Breast epithelium (tissue), 4 donors: Measurements from ENCODE around the gene PDCL3. TPM values are rescaled to one million over a fixed set of nuclear protein-coding genes. Genes with fewer than 3 reads are reported as not detected.

ENCODE experiments used
- DNase-seq, 2 donors: peaks; one replicate each; pipeline ENCODE4 v3.0.0-alpha.2; 2019; ENCODE audit warnings: low spot score in 2 of 2
- H3K27ac ChIP-seq, 2 donors: fragments of 200-600 bp; sonication (generic) in 1 of 2; one replicate each; pipeline ENCODE4 v1.5.1; 2016 to 2019; ENCODE audit warnings: mild to moderate bottlenecking in 1 of 2
- H3K27me3 ChIP-seq, 2 donors: fragments of 200-600 bp; sonication (generic) in 1 of 2; one replicate each; pipeline versions ENCODE4 v1.5.1 to v1.6.0; 2017 to 2019; ENCODE audit warnings: control low read depth in 1 of 2, mild to moderate bottlenecking in 1 of 2
- H3K36me3 ChIP-seq: fragments of 200-600 bp; one replicate; pipeline ENCODE4 v1.5.1; 2019
- H3K4me1 ChIP-seq, 2 donors: fragments of 200-600 bp; sonication (generic); one replicate each; pipeline ENCODE4 v1.5.1; 2016 to 2019; ENCODE audit warnings: control low read depth in 1 of 2
- H3K4me3 ChIP-seq, 3 donors: fragments of 200-600 bp; sonication (generic); 1 replicate in 2 of 3; 2 replicates in 1 of 3; pipeline ENCODE4 v1.5.1; 2016 to 2019; ENCODE audit warnings: mild to moderate bottlenecking in 3 of 3, moderate library complexity in 2 of 3
- H3K9me3 ChIP-seq, 2 donors: fragments of 200-600 bp; sonication (generic) in 1 of 2; one replicate each; pipeline ENCODE4 v1.5.1; 2016 to 2019; ENCODE audit warnings: control low read depth in 1 of 2
- CTCF ChIP-seq, 3 donors: fragments of 450-650 bp; IDR thresholded peaks; one replicate each; pipeline ENCODE4 v1.5.1; 2016 to 2017; ENCODE audit warnings: antibody characterized with exemption in 3 of 3, mild to moderate bottlenecking in 3 of 3, moderate library complexity in 3 of 3
- POLR2A ChIP-seq: fragments of 450-650 bp; IDR thresholded peaks from one replicate; pipeline ENCODE4 v1.6.1; 2016; ENCODE audit warnings: antibody characterized with exemption, mild to moderate bottlenecking, moderate library complexity
- POLR2AphosphoS5 ChIP-seq, 3 donors: sonication (generic); formaldehyde crosslinking; IDR thresholded peaks; one replicate each; pipeline ENCODE4 v1.6.1; 2017; ENCODE audit warnings: antibody characterized with exemption in 3 of 3
- intact Hi-C: fragments of 100-400 bp; cut with DNase I; formaldehyde crosslinking; loops from one replicate; pipeline ENCODE4 v1.15.1; 2023; ENCODE audit warnings: low total_unique reads
- total RNA-seq, 3 donors: library from RNA; depleted of rRNA; stranded (reverse); fragments of >200 nt; gene quantifications; one replicate each; pipeline ENCODE4 v1.1.0, GENCODE V29; 2016

The PDCL3 gene
- total RNA-seq, 3 donors from 2014 or later = 11.3 to 17.7 (median 14.4) TPM

DNA sequence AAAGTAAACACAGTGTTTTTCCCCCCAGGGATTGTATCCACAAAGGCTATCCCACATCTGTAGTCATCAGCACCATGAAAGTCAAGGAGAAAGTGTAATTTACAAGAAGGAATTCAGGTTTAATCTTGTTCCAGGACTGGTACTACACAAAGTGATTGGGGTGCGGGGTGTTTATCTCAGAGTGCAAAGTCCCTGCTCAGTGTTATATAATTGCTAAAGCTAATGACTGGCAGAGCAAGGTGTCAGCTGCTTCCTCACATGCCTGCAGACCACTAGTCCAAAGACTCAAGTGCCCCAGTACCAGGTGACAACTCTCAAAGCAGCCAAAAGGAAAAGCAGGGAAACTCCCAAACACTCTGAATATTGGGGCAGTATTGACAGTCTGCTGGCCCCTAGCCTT, 40.4 kb upstream of the PDCL3 start:
- DNase-seq = no peak
- no peak overlapping the region for H3K4me3 ChIP-seq
- no peak overlapping the region for H3K27ac ChIP-seq
- H3K9me3 ChIP-seq = no peaks in the 10 kb centered on the region
- TF ChIP-seq POLR2AphosphoS5 (IDR thresholded peaks at IDR 0.05) (no peak), POLR2A (no peak), CTCF (IDR thresholded peaks at IDR 0.05) (no peak)
- no peaks in the 10 kb centered on the region for H3K27me3 ChIP-seq
- H3K36me3 ChIP-seq = no peaks in the 10 kb centered on the region
- no peaks in the 10 kb centered on the region for H3K4me1 ChIP-seq
- intact Hi-C loops = no loop called here

DNA sequence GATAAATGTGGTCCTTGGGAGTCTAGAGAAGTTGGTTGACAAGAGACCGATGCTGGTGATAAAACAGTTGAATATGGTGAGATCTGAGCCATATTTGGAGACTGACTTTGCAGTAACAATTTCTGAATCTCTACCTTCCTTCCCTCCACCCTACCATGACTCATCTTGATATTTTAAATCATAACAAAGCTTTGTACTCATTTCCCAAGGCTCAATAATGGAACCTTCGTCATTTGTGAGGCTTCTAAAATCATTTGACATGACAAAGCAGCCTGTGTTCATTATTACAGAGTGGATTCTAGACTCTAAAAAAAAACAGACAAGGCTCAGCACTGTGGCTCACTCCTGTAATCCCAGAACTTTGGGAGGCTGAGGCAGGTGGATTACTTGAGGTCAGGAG, 38.5 kb upstream of the PDCL3 start:
- Histone ChIP-seq H3K27ac (no peak overlapping the region), H3K36me3 (no peaks in the 10 kb centered on the region), H3K9me3 (no peaks in the 10 kb centered on the region), H3K27me3 (no peaks in the 10 kb centered on the region), H3K4me3 (no peak overlapping the region), H3K4me1 (no peaks in the 10 kb centered on the region)
- no peak for TF ChIP-seq POLR2AphosphoS5 (IDR thresholded peaks at IDR 0.05)
- no peak for TF ChIP-seq CTCF (IDR thresholded peaks at IDR 0.05)
- no peak for TF ChIP-seq POLR2A
- no peak for DNase-seq
- intact Hi-C loops = no loop called here

DNA sequence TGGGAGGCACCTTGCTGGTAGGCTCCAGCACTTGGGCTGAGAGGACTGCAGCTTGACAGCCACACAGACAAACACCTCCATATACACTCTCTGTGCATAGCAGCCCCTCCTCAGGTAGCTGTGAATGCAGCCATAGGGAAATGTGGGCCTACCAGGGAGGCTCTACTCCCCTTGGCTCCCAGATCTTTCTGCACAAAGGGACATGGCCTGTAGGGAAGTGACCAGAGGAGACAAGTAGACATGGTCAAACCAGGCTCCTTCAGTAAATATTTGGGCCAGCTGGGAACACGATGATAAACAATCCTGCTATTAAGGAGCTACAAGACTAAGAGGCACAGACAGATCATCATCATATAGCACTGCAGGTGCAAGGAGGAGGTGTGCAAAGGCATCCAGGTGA, 35.9 kb upstream of the PDCL3 start:
- Histone ChIP-seq H3K9me3 (no peaks in the 10 kb centered on the region), H3K27ac (no peak overlapping the region), H3K4me3 (no peak overlapping the region), H3K27me3 (no peaks in the 10 kb centered on the region), H3K4me1 (no peaks in the 10 kb centered on the region), H3K36me3 (no peaks in the 10 kb centered on the region)
- TF ChIP-seq POLR2AphosphoS5 (IDR thresholded peaks at IDR 0.05) = no peak
- no peak for TF ChIP-seq CTCF (IDR thresholded peaks at IDR 0.05)
- intact Hi-C loops = no loop called here
- DNase-seq = no peak

GRCh38 chr2:100527440-100528015, 35.3 kb upstream of the PDCL3 start:
- Histone ChIP-seq H3K36me3 (no peaks in the 10 kb centered on the region), H3K4me1 (no peaks in the 10 kb centered on the region), H3K27me3 (no peaks in the 10 kb centered on the region), H3K27ac (no peak overlapping the region), H3K9me3 (no peaks in the 10 kb centered on the region), H3K4me3 (no peak overlapping the region)
- no peak for DNase-seq
- intact Hi-C loops = no loop called here
- TF ChIP-seq POLR2A (no peak), POLR2AphosphoS5 (IDR thresholded peaks at IDR 0.05) (no peak), CTCF (IDR thresholded peaks at IDR 0.05) (no peak)

DNA sequence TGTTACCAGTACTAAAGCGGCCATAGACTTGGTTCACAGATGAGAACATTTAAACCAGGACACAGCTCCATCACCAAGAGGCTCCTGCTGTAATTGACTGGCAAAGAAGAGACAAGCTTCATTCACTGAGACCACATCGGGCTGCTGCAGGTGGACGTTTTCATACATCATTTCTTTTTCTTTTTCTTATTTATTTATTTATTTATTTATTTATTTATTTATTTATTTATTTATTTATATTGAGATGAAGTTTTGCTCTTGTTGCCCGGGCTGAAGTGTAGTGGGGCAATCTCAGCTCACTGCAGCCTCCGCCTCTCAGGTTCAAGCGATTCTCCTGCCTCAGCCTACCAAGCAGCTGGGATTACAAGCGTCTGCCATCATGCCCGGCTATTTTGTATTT, 33.6 kb upstream of the PDCL3 start:
- DNase-seq = no peak
- Histone ChIP-seq H3K4me3 (no peak overlapping the region), H3K27ac (no peak overlapping the region), H3K9me3 (no peaks in the 10 kb centered on the region), H3K27me3 (no peaks in the 10 kb centered on the region), H3K4me1 (no peaks in the 10 kb centered on the region), H3K36me3 (no peaks in the 10 kb centered on the region)
- TF ChIP-seq POLR2A (no peak), CTCF (IDR thresholded peaks at IDR 0.05) (no peak), POLR2AphosphoS5 (IDR thresholded peaks at IDR 0.05) (no peak)
- intact Hi-C loops = no loop called here
